ENCODE measurements around the gene WFS1.

The WFS1 gene

DNA sequence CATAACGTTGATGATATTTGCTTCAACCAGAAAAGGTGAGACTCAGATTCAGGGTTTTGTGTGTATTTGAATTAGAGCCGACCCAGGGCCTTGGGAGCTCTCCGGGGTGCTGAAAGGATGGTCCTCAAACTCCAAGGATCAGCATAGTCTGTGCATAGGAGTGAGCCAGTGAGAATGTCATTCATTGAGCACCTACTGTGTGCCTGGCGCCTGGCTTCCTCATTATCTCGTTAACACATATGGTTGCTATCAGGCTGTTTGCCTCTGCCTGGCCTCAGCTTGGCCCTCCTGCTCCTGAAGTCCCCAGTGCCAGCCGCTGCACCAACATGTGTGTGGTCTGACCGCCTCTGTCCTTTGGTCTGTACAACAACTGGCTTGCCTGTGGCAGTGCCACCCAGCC lies 44.2 kb upstream of the WFS1 start:
- no peak overlapping the region for H3K4me3 ChIP-seq (ENCODE audit: control insufficient read depth, low read depth, low read length)
- TF ChIP-seq, protein P1, sequence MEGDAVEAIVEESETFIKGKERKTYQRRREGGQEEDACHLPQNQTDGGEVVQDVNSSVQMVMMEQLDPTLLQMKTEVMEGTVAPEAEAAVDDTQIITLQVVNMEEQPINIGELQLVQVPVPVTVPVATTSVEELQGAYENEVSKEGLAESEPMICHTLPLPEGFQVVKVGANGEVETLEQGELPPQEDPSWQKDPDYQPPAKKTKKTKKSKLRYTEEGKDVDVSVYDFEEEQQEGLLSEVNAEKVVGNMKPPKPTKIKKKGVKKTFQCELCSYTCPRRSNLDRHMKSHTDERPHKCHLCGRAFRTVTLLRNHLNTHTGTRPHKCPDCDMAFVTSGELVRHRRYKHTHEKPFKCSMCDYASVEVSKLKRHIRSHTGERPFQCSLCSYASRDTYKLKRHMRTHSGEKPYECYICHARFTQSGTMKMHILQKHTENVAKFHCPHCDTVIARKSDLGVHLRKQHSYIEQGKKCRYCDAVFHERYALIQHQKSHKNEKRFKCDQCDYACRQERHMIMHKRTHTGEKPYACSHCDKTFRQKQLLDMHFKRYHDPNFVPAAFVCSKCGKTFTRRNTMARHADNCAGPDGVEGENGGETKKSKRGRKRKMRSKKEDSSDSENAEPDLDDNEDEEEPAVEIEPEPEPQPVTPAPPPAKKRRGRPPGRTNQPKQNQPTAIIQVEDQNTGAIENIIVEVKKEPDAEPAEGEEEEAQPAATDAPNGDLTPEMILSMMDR (IDR thresholded peaks at IDR 0.05; ENCODE audit: control insufficient read depth, insufficient read depth, low read depth, low read length, missing control alignments), result no peak
- DNase-seq (ENCODE audit: low read depth), result no peak

GRCh38 chr4:6226506-6226905 lies 43.1 kb upstream of the WFS1 start:
- DNase-seq (ENCODE audit: low read depth), result no peak
- no peak overlapping the region for H3K4me3 ChIP-seq (ENCODE audit: control insufficient read depth, low read depth, low read length)
- TF ChIP-seq, protein P1 (IDR thresholded peaks at IDR 0.05; ENCODE audit: control insufficient read depth, insufficient read depth, low read depth, low read length, missing control alignments), result no peak

- TF ChIP-seq, protein P1 (IDR thresholded peaks at IDR 0.05; ENCODE audit: control insufficient read depth, insufficient read depth, low read depth, low read length, missing control alignments), result no peak
- no peak overlapping the region for H3K4me3 ChIP-seq (ENCODE audit: control insufficient read depth, low read depth, low read length)
- no peak for DNase-seq (ENCODE audit: low read depth)
Measured at GRCh38 chr4:6227412-6228157, 42.1 kb upstream of the WFS1 start.

- no peak overlapping the region for H3K4me3 ChIP-seq (ENCODE audit: control insufficient read depth, low read depth, low read length)
- TF ChIP-seq, protein P1 (IDR thresholded peaks at IDR 0.05; ENCODE audit: control insufficient read depth, insufficient read depth, low read depth, low read length, missing control alignments), result no peak
- no peak for DNase-seq (ENCODE audit: low read depth)
Measured at GRCh38 chr4:6228158-6229067, 41.2 kb upstream of the WFS1 start.

DNA sequence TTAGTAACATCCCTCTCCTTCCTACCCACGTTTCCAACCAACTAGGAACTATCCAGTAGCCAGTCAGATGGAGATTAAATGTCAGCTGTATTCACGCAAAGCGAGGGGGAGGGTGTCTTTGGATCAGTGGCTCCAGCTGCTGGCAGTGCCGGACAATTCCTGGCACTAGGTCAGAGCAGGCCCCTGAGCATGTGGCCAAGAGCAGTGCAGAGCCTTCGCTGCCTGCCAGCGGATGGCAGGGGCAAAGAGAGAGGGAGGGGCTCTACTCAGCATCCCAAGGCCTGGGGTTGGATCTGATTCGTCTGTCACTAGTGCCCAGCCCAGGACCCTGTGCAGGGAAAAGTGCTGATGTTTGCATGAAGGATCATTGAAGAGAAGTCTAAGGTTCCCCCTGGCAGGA lies 40.6 kb upstream of the WFS1 start:
- TF ChIP-seq, protein P1 (IDR thresholded peaks at IDR 0.05; ENCODE audit: control insufficient read depth, insufficient read depth, low read depth, low read length, missing control alignments), result no peak
- DNase-seq (ENCODE audit: low read depth), result no peak
- H3K4me3 ChIP-seq (ENCODE audit: control insufficient read depth, low read depth, low read length), result no peak overlapping the region

- no peak overlapping the region for H3K4me3 ChIP-seq (ENCODE audit: control insufficient read depth, low read depth, low read length)
- DNase-seq (ENCODE audit: low read depth), result no peak
- TF ChIP-seq, protein P1 (IDR thresholded peaks at IDR 0.05; ENCODE audit: control insufficient read depth, insufficient read depth, low read depth, low read length, missing control alignments), result no peak
Measured at GRCh38 chr4:6229671-6230501, 39.8 kb upstream of the WFS1 start.
